ENCODE measurements around the gene TCF4.

The TCF4 gene

DNA sequence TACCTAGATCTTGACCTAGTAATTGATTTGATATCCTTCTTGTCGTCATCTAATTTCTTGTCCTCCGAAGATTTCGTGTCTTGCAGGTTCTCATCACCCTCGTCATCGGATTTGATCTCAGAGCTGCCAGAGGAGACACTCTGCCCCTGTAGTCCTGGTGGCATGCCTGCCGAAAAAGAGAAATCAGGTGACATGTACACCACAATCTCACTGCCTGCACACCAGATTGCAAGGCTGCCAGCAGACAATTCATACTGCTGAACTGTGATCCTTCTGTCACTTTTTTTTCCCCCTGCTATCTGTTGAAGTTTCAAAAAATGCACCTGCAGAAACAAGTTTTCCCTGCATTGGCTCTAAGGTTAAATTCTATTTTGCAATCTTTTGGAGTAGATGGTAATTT lies 355.5 kb downstream of the TCF4 start:
- no peak overlapping the region for H3K27ac Mint-ChIP-seq

DNA sequence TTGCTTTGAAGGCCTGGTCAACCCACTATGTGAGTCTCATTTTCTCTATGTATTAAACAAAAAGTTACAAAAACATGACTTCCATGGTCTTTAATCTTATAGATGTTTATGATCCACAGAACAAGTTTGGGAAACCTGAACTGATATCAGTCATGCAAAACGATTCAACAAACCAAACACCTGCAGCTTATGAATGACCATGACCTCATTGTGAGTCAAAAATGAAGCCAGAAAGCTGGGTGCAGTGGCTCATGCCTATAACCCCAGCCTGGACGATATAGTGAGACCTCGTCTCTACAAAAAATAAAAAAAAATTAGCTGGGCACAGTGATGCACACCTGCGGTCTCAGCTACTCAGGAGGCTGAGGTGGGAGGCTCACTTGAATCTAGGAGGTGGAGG lies 358.3 kb downstream of the TCF4 start:
- Mint-ChIP-seq H3K4me1 (peaks cover 29% of the 10 kb centered on the region), H3K27me3 (ENCODE audit: low read depth, poor library complexity) (no peaks in the 10 kb centered on the region), H3K27ac (no peak overlapping the region), H3K36me3 (ENCODE audit: low read depth) (peaks cover 84% of the 10 kb centered on the region), H3K9me3 (no peaks in the 10 kb centered on the region), H3K4me3 (no peak overlapping the region)
- DNase-seq: no peak
- TF ChIP-seq, protein P1, sequence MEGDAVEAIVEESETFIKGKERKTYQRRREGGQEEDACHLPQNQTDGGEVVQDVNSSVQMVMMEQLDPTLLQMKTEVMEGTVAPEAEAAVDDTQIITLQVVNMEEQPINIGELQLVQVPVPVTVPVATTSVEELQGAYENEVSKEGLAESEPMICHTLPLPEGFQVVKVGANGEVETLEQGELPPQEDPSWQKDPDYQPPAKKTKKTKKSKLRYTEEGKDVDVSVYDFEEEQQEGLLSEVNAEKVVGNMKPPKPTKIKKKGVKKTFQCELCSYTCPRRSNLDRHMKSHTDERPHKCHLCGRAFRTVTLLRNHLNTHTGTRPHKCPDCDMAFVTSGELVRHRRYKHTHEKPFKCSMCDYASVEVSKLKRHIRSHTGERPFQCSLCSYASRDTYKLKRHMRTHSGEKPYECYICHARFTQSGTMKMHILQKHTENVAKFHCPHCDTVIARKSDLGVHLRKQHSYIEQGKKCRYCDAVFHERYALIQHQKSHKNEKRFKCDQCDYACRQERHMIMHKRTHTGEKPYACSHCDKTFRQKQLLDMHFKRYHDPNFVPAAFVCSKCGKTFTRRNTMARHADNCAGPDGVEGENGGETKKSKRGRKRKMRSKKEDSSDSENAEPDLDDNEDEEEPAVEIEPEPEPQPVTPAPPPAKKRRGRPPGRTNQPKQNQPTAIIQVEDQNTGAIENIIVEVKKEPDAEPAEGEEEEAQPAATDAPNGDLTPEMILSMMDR (IDR thresholded peaks at IDR 0.05): no peak

More for the DNA sequence above, 355.5 kb downstream of the TCF4 start:
- no peak for DNase-seq
- Mint-ChIP-seq H3K36me3 (ENCODE audit: low read depth) (peaks cover 64% of the 10 kb centered on the region), H3K4me1 (peaks cover 22% of the 10 kb centered on the region), H3K4me3 (no peak overlapping the region), H3K27me3 (ENCODE audit: low read depth, poor library complexity) (no peaks in the 10 kb centered on the region), H3K9me3 (no peaks in the 10 kb centered on the region)
- TF ChIP-seq, protein P1 (IDR thresholded peaks at IDR 0.05): no peak

DNA sequence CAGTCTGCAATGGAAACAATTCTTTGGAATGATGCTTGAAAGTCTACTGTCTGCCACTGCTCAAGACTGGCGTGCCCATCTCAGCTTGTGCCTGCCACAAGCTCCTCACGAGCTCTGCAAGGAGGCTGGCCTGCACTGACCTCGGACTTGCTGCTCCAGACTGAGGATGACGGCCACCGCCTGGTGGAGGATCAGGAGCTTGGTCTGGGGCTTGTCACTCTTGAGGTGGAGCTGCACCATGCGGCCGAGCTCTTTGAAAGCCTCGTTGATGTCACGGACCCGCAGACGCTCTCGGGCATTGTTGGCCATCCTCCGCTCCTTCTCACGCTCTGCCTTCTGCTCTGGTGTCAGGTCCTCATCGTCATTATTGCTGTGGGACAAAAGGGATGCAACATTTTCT lies 359.3 kb downstream of the TCF4 start:
- peak overlapping the region; percentile 58 for H3K27ac Mint-ChIP-seq
- TF ChIP-seq, protein P1 (IDR thresholded peaks at IDR 0.05): no peak
- no peaks in the 10 kb centered on the region for H3K27me3 Mint-ChIP-seq (ENCODE audit: low read depth, poor library complexity)
- H3K9me3 Mint-ChIP-seq: no peaks in the 10 kb centered on the region
- peaks cover 85% of the 10 kb centered on the region for H3K36me3 Mint-ChIP-seq (ENCODE audit: low read depth)
- DNase-seq: no peak
- H3K4me1 Mint-ChIP-seq: peaks cover 36% of the 10 kb centered on the region
- no peak overlapping the region for H3K4me3 Mint-ChIP-seq

DNA sequence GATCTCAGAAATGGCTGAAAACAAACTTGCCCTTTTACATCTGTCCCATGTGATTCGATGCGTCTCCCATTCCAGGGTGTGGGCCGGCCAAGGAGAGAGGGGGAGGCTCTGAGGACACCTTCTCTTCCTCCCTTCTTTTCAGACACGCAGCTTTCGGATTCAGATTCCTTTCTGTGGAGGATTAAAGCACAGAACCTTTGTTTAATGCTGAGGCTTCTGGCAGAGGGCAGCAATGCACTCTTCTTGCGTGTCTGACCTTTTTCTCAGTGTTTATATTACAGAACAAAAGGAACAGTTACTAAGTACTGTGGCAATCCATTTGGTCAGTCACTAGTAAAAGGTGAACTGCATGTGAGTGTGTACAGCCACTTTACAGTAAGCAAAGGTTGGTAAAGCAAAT lies 359.8 kb downstream of the TCF4 start:
- Mint-ChIP-seq H3K4me1 (peaks cover 36% of the 10 kb centered on the region), H3K9me3 (no peaks in the 10 kb centered on the region), H3K4me3 (no peak overlapping the region), H3K36me3 (ENCODE audit: low read depth) (peaks cover 85% of the 10 kb centered on the region), H3K27ac (peak overlapping the region; percentile 68), H3K27me3 (ENCODE audit: low read depth, poor library complexity) (no peaks in the 10 kb centered on the region)
- DNase-seq: no peak
- TF ChIP-seq, protein P1 (IDR thresholded peaks at IDR 0.05): no peak

DNA sequence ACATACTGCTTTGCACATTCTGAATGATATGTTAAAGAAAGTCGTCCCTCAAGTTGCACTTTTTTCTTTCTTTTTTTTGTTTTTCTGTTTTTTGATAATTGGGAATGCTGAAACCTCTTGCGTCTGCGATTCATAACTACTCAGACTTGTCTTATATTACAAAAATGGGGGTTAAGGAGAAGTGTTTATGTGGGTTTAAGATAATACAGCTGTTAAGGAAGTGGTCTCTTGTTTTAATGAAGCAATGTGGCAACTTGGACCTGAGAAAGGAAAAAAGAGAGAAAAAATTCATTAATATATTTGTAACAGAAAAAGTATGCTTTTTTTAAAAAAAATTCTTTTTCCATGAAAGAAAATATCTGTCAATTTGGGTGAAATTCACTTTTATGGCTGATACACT lies 360.2 kb downstream of the TCF4 start:
- peak overlapping the region; percentile 50 for H3K27ac Mint-ChIP-seq

DNA sequence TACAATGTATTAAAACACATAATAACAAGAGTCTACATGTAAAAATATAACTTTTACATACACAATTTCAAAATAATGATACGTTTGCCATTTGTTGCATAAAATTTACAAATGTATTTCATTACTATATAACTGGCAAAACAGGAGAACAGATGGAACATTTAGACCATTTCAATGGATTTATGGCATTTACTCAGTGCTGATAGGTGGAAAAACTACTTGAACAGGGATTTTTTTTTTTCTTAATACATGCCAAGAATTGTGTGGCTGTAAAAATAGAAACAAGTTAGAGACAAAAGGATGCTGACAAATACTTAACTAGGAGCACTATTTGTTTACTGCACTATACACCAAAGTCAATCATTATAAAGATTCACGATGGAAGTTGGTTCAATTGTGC lies 361.9 kb downstream of the TCF4 start:
- no peak overlapping the region for H3K27ac Mint-ChIP-seq
- TF ChIP-seq, protein P1 (IDR thresholded peaks at IDR 0.05): no peak
- no peak overlapping the region for H3K4me3 Mint-ChIP-seq
- peaks cover 1% of the 10 kb centered on the region for H3K27me3 Mint-ChIP-seq (ENCODE audit: low read depth, poor library complexity)
- DNase-seq: no peak
- H3K4me1 Mint-ChIP-seq: peaks cover 36% of the 10 kb centered on the region
- no peaks in the 10 kb centered on the region for H3K9me3 Mint-ChIP-seq
- H3K36me3 Mint-ChIP-seq (ENCODE audit: low read depth): peaks cover 67% of the 10 kb centered on the region

More for the DNA sequence above, 360.2 kb downstream of the TCF4 start:
- no peak for DNase-seq
- Mint-ChIP-seq H3K27me3 (ENCODE audit: low read depth, poor library complexity) (no peaks in the 10 kb centered on the region), H3K36me3 (ENCODE audit: low read depth) (peaks cover 84% of the 10 kb centered on the region), H3K4me1 (peaks cover 36% of the 10 kb centered on the region), H3K9me3 (no peaks in the 10 kb centered on the region), H3K4me3 (no peak overlapping the region)
- TF ChIP-seq, protein P1 (IDR thresholded peaks at IDR 0.05): no peak
